ENCODE data around the gene LMCD1. TPM values are rescaled to one million over a fixed set of nuclear protein-coding genes. Genes with fewer than 3 reads are reported as not detected.

Gene LMCD1
- total and polyA plus RNA-seq, 2 donors (not counting 1 experiment from before 2014, with no cell fraction given), result 1.4 to 4.9 TPM

- no peaks in the 10 kb centered on the region for H3K4me1 Mint-ChIP-seq
- Histone ChIP-seq H3K9me3 (ENCODE audit: control extremely low read depth in 1 of 3, control insufficient read depth in 2 of 3, insufficient read depth in 1 of 3, low read length in 2 of 3) (no peaks in the 10 kb centered on the region), H3K36me3 (replicated peaks in 1 of 2; ENCODE audit: control extremely low read depth in 1 of 2, control insufficient read depth in 1 of 2, extremely low read depth in 1 of 2, insufficient read depth in 2 of 2, low read length in 1 of 2) (no peaks in the 10 kb centered on the region), H3K79me2 (ENCODE audit: control insufficient read depth, insufficient read depth, low read length) (no peaks in the 10 kb centered on the region), H2AFZ (ENCODE audit: insufficient read depth, low read depth, low read length, poor library complexity, severe bottlenecking) (no peak overlapping the region), H3K4me2 (replicated peaks; ENCODE audit: low read depth, low read length, poor library complexity, severe bottlenecking) (no peak overlapping the region), H3K9ac (ENCODE audit: low read length) (no peak overlapping the region), H3K4me1 (ENCODE audit: control insufficient read depth in 2 of 2, insufficient read depth in 2 of 2, low read length in 2 of 2) (no peaks in the 10 kb centered on the region), H4K20me1 (ENCODE audit: control insufficient read depth, insufficient read depth, low read length, poor library complexity, severe bottlenecking) (no peaks in the 10 kb centered on the region), H3K27me3 (replicated peaks in 1 of 4; ENCODE audit: control extremely low read depth in 1 of 4, control insufficient read depth in 3 of 4, insufficient read depth in 4 of 4, low read length in 3 of 4) (no peaks in the 10 kb centered on the region), H3K27ac (ENCODE audit: low read length in 2 of 2) (no peak overlapping the region), H3K4me3 (ENCODE audit: control extremely low read depth in 1 of 5, extremely low read depth in 1 of 5, insufficient read depth in 1 of 5, low read depth in 2 of 5, low read length in 4 of 5) (no peak overlapping the region)
- ChIA-PET CTCF (no interaction called here), POLR2A (no interaction called here)
- WGBS (ENCODE audit: insufficient coverage), result 94% methylated on average over 9 of the region's 9 CpGs
- no peaks in the 10 kb centered on the region for H3K9me3 Mint-ChIP-seq (ENCODE audit: insufficient read depth)
- H3K27ac Mint-ChIP-seq, result no peak overlapping the region
- DNase-seq, result no peak
- no peak overlapping the region for H3K4me3 Mint-ChIP-seq
- intact Hi-C loops (cut with micrococcal nuclease), result no loop called here
- no peaks in the 10 kb centered on the region for H3K27me3 Mint-ChIP-seq
- TF ChIP-seq EZH2 (IDR thresholded peaks at IDR 0.05; ENCODE audit: borderline replicate concordance, insufficient read depth, low read depth, low read length, poor library complexity, severe bottlenecking), result no peak
- TF ChIP-seq, protein P1, sequence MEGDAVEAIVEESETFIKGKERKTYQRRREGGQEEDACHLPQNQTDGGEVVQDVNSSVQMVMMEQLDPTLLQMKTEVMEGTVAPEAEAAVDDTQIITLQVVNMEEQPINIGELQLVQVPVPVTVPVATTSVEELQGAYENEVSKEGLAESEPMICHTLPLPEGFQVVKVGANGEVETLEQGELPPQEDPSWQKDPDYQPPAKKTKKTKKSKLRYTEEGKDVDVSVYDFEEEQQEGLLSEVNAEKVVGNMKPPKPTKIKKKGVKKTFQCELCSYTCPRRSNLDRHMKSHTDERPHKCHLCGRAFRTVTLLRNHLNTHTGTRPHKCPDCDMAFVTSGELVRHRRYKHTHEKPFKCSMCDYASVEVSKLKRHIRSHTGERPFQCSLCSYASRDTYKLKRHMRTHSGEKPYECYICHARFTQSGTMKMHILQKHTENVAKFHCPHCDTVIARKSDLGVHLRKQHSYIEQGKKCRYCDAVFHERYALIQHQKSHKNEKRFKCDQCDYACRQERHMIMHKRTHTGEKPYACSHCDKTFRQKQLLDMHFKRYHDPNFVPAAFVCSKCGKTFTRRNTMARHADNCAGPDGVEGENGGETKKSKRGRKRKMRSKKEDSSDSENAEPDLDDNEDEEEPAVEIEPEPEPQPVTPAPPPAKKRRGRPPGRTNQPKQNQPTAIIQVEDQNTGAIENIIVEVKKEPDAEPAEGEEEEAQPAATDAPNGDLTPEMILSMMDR (IDR thresholded peaks at IDR 0.05), result no peak
- no peak for ATAC-seq (ENCODE audit: low read depth)
Measured at GRCh38 chr3:8595695-8596115, 94.1 kb downstream of the LMCD1 start.

- H3K27me3 ChIP-seq (replicated peaks in 1 of 4; ENCODE audit: control extremely low read depth in 1 of 4, control insufficient read depth in 3 of 4, insufficient read depth in 4 of 4, low read length in 3 of 4), result peaks cover 0 to 2% (median 0%) of the 10 kb centered on the region in 4 experiments
- no peak overlapping the region for H2AFZ ChIP-seq (ENCODE audit: insufficient read depth, low read depth, low read length, poor library complexity, severe bottlenecking)
- no peak overlapping the region for H3K27ac Mint-ChIP-seq
- no peak overlapping the region for H3K4me2 ChIP-seq (replicated peaks; ENCODE audit: low read depth, low read length, poor library complexity, severe bottlenecking)
- TF ChIP-seq, protein P1 (IDR thresholded peaks at IDR 0.05), result no peak
- no peak for TF ChIP-seq EZH2 (IDR thresholded peaks at IDR 0.05; ENCODE audit: borderline replicate concordance, insufficient read depth, low read depth, low read length, poor library complexity, severe bottlenecking)
- H3K4me1 Mint-ChIP-seq, result no peaks in the 10 kb centered on the region
- no peaks in the 10 kb centered on the region for H4K20me1 ChIP-seq (ENCODE audit: control insufficient read depth, insufficient read depth, low read length, poor library complexity, severe bottlenecking)
- no peak for ATAC-seq (ENCODE audit: low read depth)
- H3K9me3 Mint-ChIP-seq (ENCODE audit: insufficient read depth), result no peaks in the 10 kb centered on the region
- H3K9me3 ChIP-seq (ENCODE audit: control extremely low read depth in 1 of 3, control insufficient read depth in 2 of 3, insufficient read depth in 1 of 3, low read length in 2 of 3), result no peaks in the 10 kb centered on the region
- H3K27me3 Mint-ChIP-seq, result no peaks in the 10 kb centered on the region
- H3K4me1 ChIP-seq (ENCODE audit: control insufficient read depth in 2 of 2, insufficient read depth in 2 of 2, low read length in 2 of 2), result no peaks in the 10 kb centered on the region
- no peaks in the 10 kb centered on the region for H3K36me3 ChIP-seq (replicated peaks in 1 of 2; ENCODE audit: control extremely low read depth in 1 of 2, control insufficient read depth in 1 of 2, extremely low read depth in 1 of 2, insufficient read depth in 2 of 2, low read length in 1 of 2)
- 83% methylated on average over 17 of the region's 18 CpGs for WGBS (ENCODE audit: insufficient coverage)
- H3K4me3 Mint-ChIP-seq, result no peak overlapping the region
- CTCF ChIA-PET, result no interaction called here
- POLR2A ChIA-PET, result no interaction called here
- H3K4me3 ChIP-seq (ENCODE audit: control extremely low read depth in 1 of 5, extremely low read depth in 1 of 5, insufficient read depth in 1 of 5, low read depth in 2 of 5, low read length in 4 of 5), result no peak overlapping the region
- DNase-seq, result no peak
- H3K9ac ChIP-seq (ENCODE audit: low read length), result no peak overlapping the region
- no peak overlapping the region for H3K27ac ChIP-seq (ENCODE audit: low read length in 2 of 2)
- H3K79me2 ChIP-seq (ENCODE audit: control insufficient read depth, insufficient read depth, low read length), result no peaks in the 10 kb centered on the region
- intact Hi-C loops (cut with micrococcal nuclease), result no loop called here
Measured at GRCh38 chr3:8596321-8597218, 94.9 kb downstream of the LMCD1 start.
